GM12875 (cell line): ENCODE measurements around the gene CLEC16A.

Experiments used
- H3K4me3 ChIP-seq: one replicate; pipeline ENCODE4 v1.5.1; 2011; ENCODE audit warnings: low read depth, low read length, control low read depth
- TF ChIP-seq, protein P1 (sequence below): IDR thresholded peaks from 2 replicates; pipeline ENCODE4 v1.5.1; 2011; ENCODE audit warnings: low read depth, mild to moderate bottlenecking, control low read depth, inconsistent platforms, low read length, moderate library complexity, borderline replicate concordance; ENCODE audit not compliant: insufficient read depth

Gene CLEC16A

GRCh38 chr16:10979717-10980601 is 35.6 kb downstream of the CLEC16A start:
- TF ChIP-seq, protein P1, sequence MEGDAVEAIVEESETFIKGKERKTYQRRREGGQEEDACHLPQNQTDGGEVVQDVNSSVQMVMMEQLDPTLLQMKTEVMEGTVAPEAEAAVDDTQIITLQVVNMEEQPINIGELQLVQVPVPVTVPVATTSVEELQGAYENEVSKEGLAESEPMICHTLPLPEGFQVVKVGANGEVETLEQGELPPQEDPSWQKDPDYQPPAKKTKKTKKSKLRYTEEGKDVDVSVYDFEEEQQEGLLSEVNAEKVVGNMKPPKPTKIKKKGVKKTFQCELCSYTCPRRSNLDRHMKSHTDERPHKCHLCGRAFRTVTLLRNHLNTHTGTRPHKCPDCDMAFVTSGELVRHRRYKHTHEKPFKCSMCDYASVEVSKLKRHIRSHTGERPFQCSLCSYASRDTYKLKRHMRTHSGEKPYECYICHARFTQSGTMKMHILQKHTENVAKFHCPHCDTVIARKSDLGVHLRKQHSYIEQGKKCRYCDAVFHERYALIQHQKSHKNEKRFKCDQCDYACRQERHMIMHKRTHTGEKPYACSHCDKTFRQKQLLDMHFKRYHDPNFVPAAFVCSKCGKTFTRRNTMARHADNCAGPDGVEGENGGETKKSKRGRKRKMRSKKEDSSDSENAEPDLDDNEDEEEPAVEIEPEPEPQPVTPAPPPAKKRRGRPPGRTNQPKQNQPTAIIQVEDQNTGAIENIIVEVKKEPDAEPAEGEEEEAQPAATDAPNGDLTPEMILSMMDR = no peak
- H3K4me3 ChIP-seq = no peak overlapping the region

- TF ChIP-seq, protein P1 = no peak
Observed at GRCh38 chr16:10980813-10981212, 36.4 kb downstream of the CLEC16A start.

DNA sequence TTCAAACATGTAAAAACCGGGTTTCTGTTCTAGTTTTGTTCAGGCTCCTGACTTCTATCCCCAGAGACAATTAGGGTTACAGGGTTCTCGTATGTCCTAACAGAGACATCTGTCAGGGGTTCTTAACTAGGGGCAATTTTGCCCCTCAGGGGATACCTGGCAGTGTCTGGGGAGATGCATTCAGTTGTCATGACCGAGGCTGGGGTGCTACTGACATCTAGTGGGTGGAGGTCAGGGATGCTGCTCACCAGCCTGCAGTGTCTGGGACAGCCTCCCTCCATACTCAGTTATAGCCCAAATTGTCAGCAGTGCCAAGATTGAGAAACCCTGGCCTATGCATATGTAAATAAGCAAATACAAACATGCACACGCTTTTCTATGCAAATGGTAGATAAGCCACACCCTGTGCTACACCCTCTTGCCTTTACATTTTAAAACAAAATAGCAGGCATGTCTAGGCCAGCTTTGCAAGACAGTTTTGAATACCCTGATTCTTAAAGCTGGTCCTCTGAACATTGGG is 37.4 kb downstream of the CLEC16A start:
- no peak overlapping the region for H3K4me3 ChIP-seq
- TF ChIP-seq, protein P1 = peak; percentile 72

More at GRCh38 chr16:10980813-10981212, 36.4 kb downstream of the CLEC16A start:
- H3K4me3 ChIP-seq = no peak overlapping the region

DNA sequence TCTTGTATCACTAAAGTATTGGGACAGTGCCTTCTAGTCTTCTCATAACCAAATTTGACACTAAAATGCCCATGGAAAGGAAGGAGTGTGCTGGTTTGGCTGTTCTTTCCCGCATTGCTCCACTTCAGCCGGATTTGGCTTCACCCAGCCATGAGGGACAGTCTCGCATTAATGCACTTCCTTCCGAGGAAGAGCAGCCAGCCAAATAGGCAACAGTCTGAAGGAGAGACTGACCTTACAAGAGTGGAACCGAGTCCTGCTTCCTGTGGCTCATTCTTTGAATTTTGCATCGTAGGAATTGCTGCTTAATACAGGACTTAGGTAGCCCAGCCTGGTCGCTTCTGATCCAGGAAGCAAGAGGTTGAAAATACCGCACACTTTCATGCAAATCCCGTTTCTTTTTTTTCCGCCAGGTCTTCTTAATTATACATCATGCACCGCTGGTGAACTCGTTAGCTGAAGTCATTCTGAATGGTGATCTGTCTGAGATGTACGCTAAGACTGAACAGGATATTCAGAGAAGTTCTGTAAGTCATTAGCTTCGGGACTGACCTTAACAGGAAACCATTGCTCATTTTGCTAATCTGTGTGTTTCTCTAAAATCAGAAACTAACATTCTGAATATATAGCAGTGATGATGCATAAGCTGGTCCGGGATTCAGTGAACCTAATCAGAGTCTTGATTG is 38.2 kb downstream of the CLEC16A start:
- no peak overlapping the region for H3K4me3 ChIP-seq
- TF ChIP-seq, protein P1 = no peak

DNA sequence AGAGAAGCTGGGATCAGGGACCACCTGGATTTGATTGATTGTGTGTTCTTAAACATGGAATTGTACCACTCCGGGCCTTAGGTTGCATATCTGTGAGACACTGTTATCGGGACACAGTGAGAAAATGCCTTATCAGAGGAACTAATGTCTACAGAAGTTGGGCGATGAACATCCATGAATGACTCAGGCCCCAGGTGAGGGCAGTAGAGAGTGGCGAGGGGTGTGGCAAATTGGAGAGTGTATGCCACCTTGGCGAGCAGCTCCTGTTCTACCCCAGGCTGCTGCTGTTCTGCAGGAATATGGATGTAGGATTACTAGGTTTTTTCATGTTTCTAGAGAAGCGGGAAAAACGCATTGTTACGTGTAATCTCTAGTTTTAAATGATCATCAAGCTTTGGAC is 38.8 kb downstream of the CLEC16A start:
- H3K4me3 ChIP-seq = no peak overlapping the region
- TF ChIP-seq, protein P1 = peak; percentile 27; the same call in 1 of the 2 replicates

DNA sequence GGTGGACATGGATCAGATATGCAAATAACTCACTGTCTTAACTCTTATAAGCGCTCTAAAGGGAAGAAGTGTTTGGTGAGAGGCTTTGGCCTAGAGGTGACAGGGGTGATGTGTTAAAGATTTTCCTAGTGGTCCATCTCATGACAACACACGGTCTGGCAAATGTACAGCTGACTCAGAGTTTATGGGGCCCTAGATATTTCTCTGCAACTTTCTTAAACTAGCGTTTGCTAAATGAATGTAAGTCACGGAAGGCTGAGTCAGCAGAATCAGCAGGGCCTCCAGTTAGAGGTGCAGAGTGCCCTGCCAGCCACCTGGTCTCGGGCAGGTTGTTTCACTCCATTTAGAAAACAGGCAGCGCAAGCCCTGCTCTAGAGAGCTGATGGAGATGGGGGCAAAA is 40.1 kb downstream of the CLEC16A start:
- H3K4me3 ChIP-seq = no peak overlapping the region
- TF ChIP-seq, protein P1 = no peak
